ENCODE results near the gene USP12. TPM values are rescaled to one million over a fixed set of nuclear protein-coding genes. Genes with fewer than 3 reads are reported as not detected.

Gene USP12
- total RNA-seq, 1 donor from 2014 or later, result 30.8 TPM

- TF ChIP-seq CTCF (IDR thresholded peaks at IDR 0.05; ENCODE audit: unreplicated experiment), result no peak
- Mint-ChIP-seq H3K36me3 (ENCODE audit: insufficient read depth) (peaks cover 22% of the 10 kb centered on the region), H3K4me3 (ENCODE audit: low read depth) (no peak overlapping the region), H3K9me3 (ENCODE audit: low read depth) (no peaks in the 10 kb centered on the region), H3K27ac (peak overlapping the region; percentile 60), H3K27me3 (no peaks in the 10 kb centered on the region), H3K4me1 (ENCODE audit: low read depth) (peaks cover 17% of the 10 kb centered on the region)
- no peak for DNase-seq (ENCODE audit: low spot score, unreplicated experiment)
These were observed 89.5 kb downstream of the USP12 start for GRCh38 chr13:27081893-27082679.

- Mint-ChIP-seq H3K4me1 (ENCODE audit: low read depth) (peaks cover 14% of the 10 kb centered on the region), H3K9me3 (ENCODE audit: low read depth) (no peaks in the 10 kb centered on the region), H3K4me3 (ENCODE audit: low read depth) (no peak overlapping the region), H3K27ac (no peak overlapping the region), H3K27me3 (no peaks in the 10 kb centered on the region), H3K36me3 (ENCODE audit: insufficient read depth) (peaks cover 17% of the 10 kb centered on the region)
- no peak for TF ChIP-seq CTCF (IDR thresholded peaks at IDR 0.05; ENCODE audit: unreplicated experiment)
- no peak for DNase-seq (ENCODE audit: low spot score, unreplicated experiment)
These were observed 91.3 kb downstream of the USP12 start for GRCh38 chr13:27080018-27080948.

- Mint-ChIP-seq H3K9me3 (ENCODE audit: low read depth) (no peaks in the 10 kb centered on the region), H3K4me3 (ENCODE audit: low read depth) (no peak overlapping the region), H3K36me3 (ENCODE audit: insufficient read depth) (peaks cover 18% of the 10 kb centered on the region), H3K4me1 (ENCODE audit: low read depth) (peaks cover 14% of the 10 kb centered on the region), H3K27me3 (no peaks in the 10 kb centered on the region), H3K27ac (no peak overlapping the region)
- DNase-seq (ENCODE audit: low spot score, unreplicated experiment), result no peak
- no peak for TF ChIP-seq CTCF (IDR thresholded peaks at IDR 0.05; ENCODE audit: unreplicated experiment)
These were observed 92.1 kb downstream of the USP12 start for GRCh38 chr13:27079421-27079958.

- no peak for TF ChIP-seq CTCF (IDR thresholded peaks at IDR 0.05; ENCODE audit: unreplicated experiment)
- Mint-ChIP-seq H3K9me3 (ENCODE audit: low read depth) (no peaks in the 10 kb centered on the region), H3K27me3 (no peaks in the 10 kb centered on the region), H3K4me3 (ENCODE audit: low read depth) (no peak overlapping the region), H3K4me1 (ENCODE audit: low read depth) (peaks cover 11% of the 10 kb centered on the region), H3K27ac (peak overlapping the region; percentile 12), H3K36me3 (ENCODE audit: insufficient read depth) (peaks cover 24% of the 10 kb centered on the region)
- no peak for DNase-seq (ENCODE audit: low spot score, unreplicated experiment)
These were observed 94.2 kb downstream of the USP12 start for GRCh38 chr13:27077451-27077850.

- no peaks in the 10 kb centered on the region for H3K9me3 Mint-ChIP-seq (ENCODE audit: low read depth)
- H3K36me3 Mint-ChIP-seq (ENCODE audit: insufficient read depth), result peaks cover 22% of the 10 kb centered on the region
- no peak overlapping the region for H3K4me3 Mint-ChIP-seq (ENCODE audit: low read depth)
- no peak overlapping the region for H3K27ac Mint-ChIP-seq
- DNase-seq (ENCODE audit: low spot score, unreplicated experiment), result no peak
- TF ChIP-seq CTCF (IDR thresholded peaks at IDR 0.05; ENCODE audit: unreplicated experiment), result no peak
- H3K4me1 Mint-ChIP-seq (ENCODE audit: low read depth), result peaks cover 9% of the 10 kb centered on the region
- no peaks in the 10 kb centered on the region for H3K27me3 Mint-ChIP-seq
These were observed 95.2 kb downstream of the USP12 start for GRCh38 chr13:27076421-27076820.

All from progenitor cell of endocrine pancreas (in vitro differentiated cells).